ENCODE data around the gene SACS.

SACS gene

DNA sequence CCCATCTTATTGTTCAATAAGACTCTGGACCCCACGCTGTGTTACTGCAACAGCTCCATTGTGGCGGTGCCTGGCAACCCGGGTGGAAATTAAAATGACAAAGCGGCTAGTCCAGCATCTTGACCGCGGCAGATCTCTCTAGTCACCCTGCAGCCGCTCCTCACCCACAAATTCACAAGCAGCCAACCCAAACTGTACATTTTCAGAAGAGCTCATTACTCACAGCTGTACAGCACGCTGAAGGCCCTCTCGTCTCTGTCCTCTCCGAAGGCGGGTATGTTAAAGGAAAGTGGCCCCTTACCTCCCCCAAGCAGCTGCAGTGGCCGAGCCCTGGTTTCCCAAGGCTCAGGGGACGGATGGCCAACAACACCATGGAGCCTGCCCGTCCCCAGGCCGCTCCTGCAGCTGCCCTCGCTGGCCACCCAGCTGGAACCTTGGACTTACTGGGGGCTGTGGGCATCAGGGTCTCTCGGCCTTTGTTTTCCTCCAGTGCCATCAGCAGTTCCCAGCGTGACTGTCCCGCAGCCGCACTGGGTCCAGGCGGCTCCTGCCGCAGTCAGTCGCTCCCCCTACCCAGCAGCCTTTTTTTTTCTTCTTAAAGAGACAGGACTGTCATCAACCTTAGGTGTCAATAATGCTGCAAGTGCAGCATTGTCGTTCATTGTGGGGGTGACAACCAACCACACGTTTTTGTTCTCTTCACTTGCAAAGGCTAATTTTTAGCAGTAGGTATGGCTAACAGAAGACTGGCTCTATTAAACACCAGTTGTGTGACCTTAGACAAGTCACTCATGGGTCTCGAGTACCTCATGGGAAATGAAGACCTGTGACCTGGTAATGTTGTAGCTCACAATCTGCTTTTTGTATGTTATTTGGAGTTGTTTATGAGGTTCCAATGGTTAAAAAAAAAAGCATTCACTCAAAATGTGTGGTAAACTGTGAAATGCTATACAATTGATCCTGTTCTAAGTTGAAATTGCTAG is at the start of gene SACS:
Gene SACS (minus strand): TSS at position 532 of the 983 bp plus-strand sequence. CDS start 22,463 bp downstream, outside the sequence.
- DNase-seq: no peak

GRCh38 chr13:23480324-23480723 is 46.8 kb upstream of the SACS start:
- DNase-seq: no peak

DNA sequence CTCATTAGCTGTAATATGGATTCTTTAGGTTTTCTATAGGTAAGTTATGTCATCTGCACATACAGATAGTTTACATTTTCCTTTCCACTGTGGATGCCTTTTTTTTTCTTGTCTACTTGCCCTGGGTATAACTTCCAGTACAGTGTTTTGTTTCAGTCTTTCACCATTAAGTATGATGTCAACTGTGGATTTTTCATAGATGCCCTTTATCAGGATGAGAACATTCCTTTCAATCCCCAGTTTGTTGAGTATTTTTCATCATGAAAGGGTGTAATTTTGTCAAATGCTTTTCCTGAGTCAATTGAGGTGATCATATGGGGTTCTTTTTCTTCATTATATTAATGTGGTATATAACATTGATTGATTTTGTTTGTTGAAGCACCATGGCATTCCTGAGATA is 43.6 kb upstream of the SACS start:
- DNase-seq: no peak

DNA sequence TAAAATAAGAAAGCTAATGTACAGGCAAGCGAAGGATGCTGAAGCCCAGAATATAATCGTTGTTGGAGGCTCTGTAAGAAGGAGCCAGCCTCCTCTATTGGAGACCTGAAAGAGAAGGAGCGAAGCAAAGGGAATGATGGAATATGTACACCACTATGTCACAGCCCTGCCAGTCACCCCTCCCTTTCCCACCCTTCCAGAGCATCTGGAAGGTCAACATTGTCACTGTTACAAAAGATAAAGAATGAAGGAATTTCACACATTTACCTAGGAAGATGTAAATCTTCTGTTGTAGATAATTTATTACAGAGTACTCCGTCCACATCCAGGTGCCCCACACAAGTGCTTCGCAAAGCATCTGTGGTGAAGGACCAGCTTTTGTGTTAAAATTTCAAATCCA is 39.7 kb upstream of the SACS start:
- no peak for DNase-seq

GRCh38 chr13:23472189-23472588 is 38.7 kb upstream of the SACS start:
- DNase-seq: no peak

GRCh38 chr13:23470790-23471614 is 37.5 kb upstream of the SACS start:
- DNase-seq: no peak

DNA sequence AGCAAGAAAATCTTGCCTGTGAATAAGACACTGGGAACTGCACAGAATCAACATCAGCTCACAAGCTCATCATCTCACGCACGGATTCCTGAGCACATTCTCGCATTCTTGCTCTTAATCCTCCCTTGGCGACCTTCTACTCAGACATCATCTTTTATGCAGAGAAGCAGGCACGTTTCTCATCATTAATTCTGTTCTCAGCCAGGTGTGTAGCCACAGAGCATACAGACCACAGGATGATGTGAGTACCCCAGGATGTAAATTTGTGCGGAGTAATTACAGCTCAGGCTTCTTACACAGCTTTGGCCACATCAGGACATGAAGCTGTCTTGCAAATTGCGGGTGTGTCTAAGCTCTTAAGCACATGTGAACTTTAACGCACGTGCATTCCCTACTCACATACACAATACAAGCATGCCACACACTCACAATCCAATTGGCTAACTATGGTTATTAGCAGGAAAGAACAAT is 36.5 kb upstream of the SACS start:
- DNase-seq: no peak

GRCh38 chr13:23468811-23469210 is 35.3 kb upstream of the SACS start:
- DNase-seq: no peak

- DNase-seq: no peak
These were observed 34.4 kb upstream of the SACS start for GRCh38 chr13:23467932-23468278.

GRCh38 chr13:23467048-23467931 is 33.8 kb upstream of the SACS start:
- DNase-seq: no peak

DNA sequence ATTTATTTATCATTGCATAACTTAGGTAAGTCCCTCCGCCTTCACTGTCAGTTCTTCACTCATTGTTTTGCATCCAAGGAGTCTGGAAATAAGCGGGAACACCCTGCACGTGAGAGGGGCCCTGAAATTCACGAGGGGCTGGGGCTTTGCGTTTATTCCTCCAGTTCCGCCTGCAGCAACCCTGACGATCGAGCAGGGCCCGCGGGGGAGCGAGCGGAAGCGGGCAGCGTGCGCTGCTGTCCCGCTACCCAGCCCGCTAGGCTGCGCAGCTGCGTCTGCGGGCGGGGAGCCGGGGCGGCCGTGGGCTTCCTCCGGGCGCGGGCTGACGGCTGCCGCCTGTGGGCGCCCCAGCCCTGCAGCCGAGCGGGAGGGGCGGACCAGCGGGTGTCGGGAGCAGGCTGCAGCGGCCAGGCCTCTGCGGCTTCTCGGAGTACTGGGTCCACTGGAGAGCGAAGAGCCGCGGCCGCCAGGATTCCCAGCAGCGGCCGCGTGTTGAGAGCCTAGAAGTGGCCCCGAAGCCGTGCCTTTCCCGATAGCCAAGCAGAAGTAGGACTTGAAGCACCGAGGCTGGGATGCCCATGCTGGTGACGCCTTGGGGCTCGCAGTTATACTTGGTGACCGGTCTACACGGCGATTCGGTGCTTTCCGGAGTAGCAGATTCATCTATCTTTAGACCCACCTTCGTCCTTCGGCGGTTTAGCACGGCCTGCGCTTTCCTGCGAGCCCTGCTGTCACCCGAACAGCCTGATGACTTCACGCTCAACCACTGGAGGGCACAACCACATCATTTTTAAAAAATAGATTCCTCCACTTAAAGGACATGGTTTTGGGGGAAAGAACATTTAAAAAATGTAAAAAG is 32.9 kb upstream of the SACS start:
- peak; percentile 62 to 71 for DNase-seq

GRCh38 chr13:23463661-23464060 is 30.2 kb upstream of the SACS start:
- DNase-seq: no peak

GRCh38 chr13:23462815-23463559 is 29.5 kb upstream of the SACS start:
- DNase-seq: no peak

GRCh38 chr13:23461544-23461943 is 28.0 kb upstream of the SACS start:
- no peak for DNase-seq

DNA sequence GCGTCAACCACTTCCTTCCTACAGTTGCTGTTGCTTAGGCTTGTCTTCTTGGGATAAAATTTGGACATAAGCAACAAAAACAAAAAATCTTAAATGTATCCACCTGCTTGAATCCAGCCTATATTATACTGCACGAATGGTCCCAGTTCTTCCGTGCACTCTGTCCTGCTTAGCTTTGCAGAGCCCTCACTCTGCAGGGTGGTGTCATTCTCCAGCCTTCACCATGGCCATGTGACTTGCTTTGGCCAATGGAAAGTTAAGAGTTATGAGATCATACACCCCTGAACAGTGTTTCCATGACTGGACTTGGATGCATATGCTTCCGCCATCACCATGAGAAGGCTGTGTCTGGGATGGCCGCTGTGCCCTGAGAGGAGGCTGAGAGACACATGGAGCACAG is 27.4 kb upstream of the SACS start:
- DNase-seq: no peak

GRCh38 chr13:23460309-23460708 is 26.8 kb upstream of the SACS start:
- no peak for DNase-seq

DNA sequence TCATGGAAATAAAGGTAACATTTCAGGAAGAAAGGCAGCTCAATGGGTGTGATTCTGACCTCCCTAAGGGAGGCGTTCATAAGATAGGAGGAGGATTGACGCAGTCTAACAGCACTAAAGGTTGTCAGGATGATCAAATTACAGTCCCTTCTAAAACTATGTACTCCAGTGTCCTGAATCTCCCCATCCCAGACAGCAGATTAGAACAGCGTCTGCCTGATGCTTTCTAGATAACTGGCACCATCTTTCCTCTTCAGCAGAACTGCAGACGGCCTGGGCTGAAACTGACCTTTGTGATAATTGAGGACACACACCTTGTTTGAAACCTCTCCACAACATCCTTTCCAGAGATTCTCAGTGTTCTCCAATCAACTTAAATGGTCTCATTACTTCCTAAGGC is 25.5 kb upstream of the SACS start:
- no peak for DNase-seq

- no peak for DNase-seq
These were observed 23.1 kb upstream of the SACS start for GRCh38 chr13:23456437-23457210.

GRCh38 chr13:23455401-23456185 is 22.1 kb upstream of the SACS start:
- no peak for DNase-seq

All from activated CD4-positive, alpha-beta T cell treated with anti-CD3 and anti-CD28 coated beads, Interleukin-2, amount 50 U/mL, for 48 hours (primary cell).